ENCODE measurements around the gene SLC40A1.

SLC40A1 gene

GRCh38 chr2:189599245-189599644 is 18.7 kb upstream of the SLC40A1 start:
- no peak for DNase-seq

GRCh38 chr2:189595417-189595816 is 14.8 kb upstream of the SLC40A1 start:
- DNase-seq: no peak

- no peak for DNase-seq
These were observed 13.7 kb upstream of the SLC40A1 start for GRCh38 chr2:189594305-189594704.

GRCh38 chr2:189593115-189593514 is 12.5 kb upstream of the SLC40A1 start:
- no peak for DNase-seq

- no peak for DNase-seq
These were observed 11.9 kb upstream of the SLC40A1 start for GRCh38 chr2:189592353-189592984.

GRCh38 chr2:189587780-189588179 is 7.2 kb upstream of the SLC40A1 start:
- DNase-seq: no peak

GRCh38 chr2:189585226-189585756 is 4.7 kb upstream of the SLC40A1 start:
- DNase-seq: no peak

- DNase-seq: no peak
These were observed 4.1 kb upstream of the SLC40A1 start for GRCh38 chr2:189584686-189585085.

- no peak for DNase-seq
These were observed 2.9 kb upstream of the SLC40A1 start for GRCh38 chr2:189583227-189584198.

GRCh38 chr2:189582809-189583192 is 2.2 kb upstream of the SLC40A1 start:
- no peak for DNase-seq

- no peak for DNase-seq
These were observed 1.7 kb upstream of the SLC40A1 start for GRCh38 chr2:189582140-189582808.

- DNase-seq: peak in 6 of 51 donors; percentile 9 to 63 (median 40)
These were observed 961 bp upstream of the SLC40A1 start for GRCh38 chr2:189581354-189582139.

GRCh38 chr2:189580241-189580651 is 340 bp downstream of the SLC40A1 start:
- DNase-seq: peak in 7 of 51 donors; percentile 5 to 58 (median 25)

GRCh38 chr2:189579585-189580186 is 900 bp downstream of the SLC40A1 start:
- DNase-seq: no peak

GRCh38 chr2:189578272-189578950 is 2.2 kb downstream of the SLC40A1 start:
- no peak for DNase-seq

- DNase-seq: no peak
These were observed 3.5 kb downstream of the SLC40A1 start for GRCh38 chr2:189577121-189577520.

GRCh38 chr2:189576396-189576795 is 4.2 kb downstream of the SLC40A1 start:
- no peak for DNase-seq

GRCh38 chr2:189574793-189575475 is 5.7 kb downstream of the SLC40A1 start:
- no peak for DNase-seq

- DNase-seq: no peak
These were observed 10.0 kb downstream of the SLC40A1 start for GRCh38 chr2:189570570-189571031.
